SK-N-MC (cell line): ENCODE data around the gene STK32B.

Experiments
- DNase-seq: peaks from one replicate; pipeline ENCODE4 v3.0.0-alpha.2; 2011; ENCODE audit warnings: low read depth, low spot score
- H3K27ac ChIP-seq: fragments of 200-600 bp; sonication (generic); 2 replicates; pipeline ENCODE4 v1.5.1; 2016; ENCODE audit warnings: mixed run types
- H3K36me3 ChIP-seq: fragments of 200-600 bp; sonication (generic); 2 replicates; pipeline ENCODE4 v1.6.1; 2017; ENCODE audit warnings: antibody characterized with exemption, low read length, mixed read lengths; ENCODE audit not compliant: insufficient read depth
- H3K4me3 ChIP-seq: fragments of 200-600 bp; sonication (generic); 2 replicates; pipeline ENCODE4 v1.5.1; 2016
- H3K9ac ChIP-seq: fragments of 200-600 bp; sonication (generic); 2 replicates; pipeline ENCODE4 v1.8.0; 2017; ENCODE audit warnings: mixed run types, mixed read lengths; ENCODE audit not compliant: insufficient read length
- H3K9me3 ChIP-seq: fragments of 200-600 bp; sonication (generic); 2 replicates; pipeline ENCODE4 v1.6.1; 2017; ENCODE audit warnings: low read depth, mild to moderate bottlenecking, antibody characterized with exemption, low read length, moderate library complexity, mixed read lengths
- EZH2 ChIP-seq: fragments of 200-600 bp; sonication (generic); IDR thresholded peaks from one replicate; pipeline ENCODE4 v1.6.1; 2017; ENCODE audit warnings: antibody characterized with exemption
- FOXP2 ChIP-seq: optimal IDR thresholded peaks from 2 replicates; pipeline ENCODE3; 2011; ENCODE audit warnings: mild to moderate bottlenecking, moderate library complexity; ENCODE audit not compliant: insufficient read depth; ENCODE audit errors: extremely low read length, control extremely low read depth
- POLR2AphosphoS5 ChIP-seq: IDR thresholded peaks from 2 replicates; pipeline ENCODE4 v1.6.1; 2012; ENCODE audit warnings: mild to moderate bottlenecking, low read depth, low read length, borderline replicate concordance

STK32B gene

GRCh38 chr4:5067908-5068307 lies 16.6 kb downstream of the STK32B start:
- DNase-seq: no peak
- no peak overlapping the region for H3K27ac ChIP-seq
- no peaks in the 10 kb centered on the region for H3K36me3 ChIP-seq
- no peak overlapping the region for H3K4me3 ChIP-seq
- no peaks in the 10 kb centered on the region for H3K9me3 ChIP-seq
- no peak overlapping the region for H3K9ac ChIP-seq
- no peak for TF ChIP-seq POLR2AphosphoS5
- TF ChIP-seq FOXP2: no peak
- TF ChIP-seq EZH2: no peak

DNA sequence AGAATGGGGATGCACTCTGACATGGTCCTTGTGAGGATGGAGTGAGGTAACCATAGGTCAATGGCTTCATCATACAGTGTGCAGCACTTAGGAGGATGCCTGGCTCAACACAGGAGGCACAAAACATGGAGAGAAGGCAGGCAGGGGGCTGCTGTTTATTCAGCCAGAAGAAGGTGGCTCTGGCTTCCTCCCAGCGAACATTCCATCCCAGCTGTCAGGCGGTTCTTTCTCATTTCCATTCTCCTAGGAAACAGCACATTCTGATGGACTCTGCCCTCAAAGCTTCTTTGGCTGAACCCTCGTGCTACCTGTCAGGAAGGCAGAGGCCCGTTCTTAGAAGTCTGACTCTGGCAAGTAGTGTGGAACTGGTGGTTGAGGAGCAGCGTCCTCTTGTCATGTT lies 18.6 kb downstream of the STK32B start:
- no peaks in the 10 kb centered on the region for H3K36me3 ChIP-seq
- TF ChIP-seq FOXP2: no peak
- TF ChIP-seq EZH2: no peak
- no peak for TF ChIP-seq POLR2AphosphoS5
- no peak overlapping the region for H3K27ac ChIP-seq
- no peaks in the 10 kb centered on the region for H3K9me3 ChIP-seq
- H3K9ac ChIP-seq: no peak overlapping the region
- H3K4me3 ChIP-seq: no peak overlapping the region
- DNase-seq: no peak

DNA sequence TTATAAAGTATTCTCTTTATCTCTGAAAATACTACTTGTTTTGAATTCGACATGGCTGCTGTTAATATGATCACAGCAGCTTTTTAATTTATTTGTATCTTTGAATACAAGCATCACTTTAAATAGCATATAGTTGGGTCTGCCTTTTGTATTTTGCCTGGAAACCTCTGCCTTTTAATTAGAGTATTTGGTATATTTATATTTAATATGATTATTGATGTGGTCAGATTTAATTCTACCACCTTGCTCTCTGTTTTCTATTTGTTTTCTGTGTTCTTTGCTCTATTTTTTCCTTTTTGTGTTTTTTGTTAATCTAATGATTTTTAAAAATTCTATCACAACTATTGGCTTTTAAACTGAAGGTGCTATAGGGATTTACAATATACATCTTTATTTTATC lies 21.7 kb downstream of the STK32B start:
- Histone ChIP-seq H3K9ac (no peak overlapping the region), H3K36me3 (no peaks in the 10 kb centered on the region), H3K9me3 (no peaks in the 10 kb centered on the region), H3K4me3 (no peak overlapping the region), H3K27ac (no peak overlapping the region)
- DNase-seq: no peak
- TF ChIP-seq POLR2AphosphoS5 (no peak), EZH2 (no peak), FOXP2 (no peak)

DNA sequence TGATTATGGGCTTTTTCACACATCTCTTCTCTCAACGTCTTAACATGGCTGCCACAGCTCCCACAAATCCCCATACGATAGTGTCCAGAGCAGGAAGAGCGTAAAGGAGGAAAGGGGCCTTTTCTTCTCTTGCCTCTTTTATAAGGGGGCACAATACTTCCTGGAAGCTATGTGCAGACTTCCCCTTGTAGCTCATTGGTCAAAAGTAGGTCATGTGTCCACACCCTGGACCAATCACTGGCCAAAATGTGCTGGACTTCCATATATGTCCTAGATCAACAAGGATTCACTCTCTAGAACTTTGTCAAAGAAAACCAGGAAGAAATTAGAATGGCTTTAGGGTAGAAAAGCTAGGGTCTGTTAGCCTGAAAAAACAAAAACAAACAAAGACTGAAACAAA lies 26.7 kb downstream of the STK32B start:
- H3K4me3 ChIP-seq: no peak overlapping the region
- no peak overlapping the region for H3K27ac ChIP-seq
- H3K9ac ChIP-seq: no peak overlapping the region
- no peaks in the 10 kb centered on the region for H3K36me3 ChIP-seq
- H3K9me3 ChIP-seq: no peaks in the 10 kb centered on the region
- TF ChIP-seq POLR2AphosphoS5: no peak
- DNase-seq: no peak

DNA sequence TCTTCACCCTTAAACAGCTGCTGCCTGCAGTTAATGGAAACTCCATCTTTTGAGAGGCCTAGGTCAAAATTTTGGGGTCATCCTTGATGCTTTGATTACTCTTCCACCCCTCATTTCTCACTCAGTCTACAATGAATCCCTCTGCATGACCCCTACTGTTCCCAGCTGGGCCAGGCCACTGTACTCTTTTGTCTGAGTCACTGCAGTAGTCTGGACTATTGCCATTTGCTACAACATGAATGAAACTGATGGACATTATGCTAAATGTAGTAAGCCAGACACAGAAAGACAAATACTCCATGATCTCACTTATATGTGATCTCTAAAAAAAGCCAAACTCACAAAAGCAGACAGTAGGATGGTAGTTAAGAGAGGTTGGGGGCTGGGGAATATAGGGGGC lies 28.3 kb downstream of the STK32B start:
- TF ChIP-seq EZH2: no peak
- no peak for TF ChIP-seq POLR2AphosphoS5
- no peak for TF ChIP-seq FOXP2
- DNase-seq: no peak
- Histone ChIP-seq H3K9ac (no peak overlapping the region), H3K36me3 (no peaks in the 10 kb centered on the region), H3K4me3 (no peak overlapping the region), H3K27ac (no peak overlapping the region), H3K9me3 (no peaks in the 10 kb centered on the region)

DNA sequence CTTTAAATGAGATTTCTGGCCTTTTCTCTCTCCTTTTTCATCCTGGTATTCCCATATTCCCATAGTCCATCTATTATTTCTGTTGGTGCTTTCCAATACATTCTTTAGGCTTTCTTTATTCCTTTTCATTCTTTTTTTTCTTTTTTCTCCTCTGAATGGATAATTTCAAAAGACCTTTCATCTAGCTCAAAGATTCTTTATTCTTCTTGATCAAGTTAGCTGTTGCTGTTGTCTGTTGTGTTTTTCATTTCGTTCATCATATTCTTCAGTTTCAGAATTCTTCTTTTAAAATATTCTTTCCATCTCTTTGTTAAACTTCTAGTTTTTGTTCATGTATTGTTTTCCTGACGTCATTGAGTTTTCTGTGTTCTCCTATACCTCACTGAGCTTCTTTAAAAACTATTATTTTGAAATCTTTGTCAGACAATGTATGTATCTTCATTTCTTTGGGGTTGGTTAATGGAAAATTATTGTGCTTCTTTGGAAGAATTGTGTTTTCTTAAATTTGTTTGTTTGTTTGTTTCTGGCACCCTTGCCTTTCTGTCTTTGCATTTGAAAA lies 30.2 kb downstream of the STK32B start:
- Histone ChIP-seq H3K9ac (no peak overlapping the region), H3K27ac (no peak overlapping the region), H3K36me3 (no peaks in the 10 kb centered on the region), H3K4me3 (no peak overlapping the region), H3K9me3 (peaks cover under 1% of the 10 kb centered on the region; the same call in 1 of the 2 replicates)
- no peak for DNase-seq
- TF ChIP-seq POLR2AphosphoS5 (no peak), EZH2 (no peak), FOXP2 (no peak)

DNA sequence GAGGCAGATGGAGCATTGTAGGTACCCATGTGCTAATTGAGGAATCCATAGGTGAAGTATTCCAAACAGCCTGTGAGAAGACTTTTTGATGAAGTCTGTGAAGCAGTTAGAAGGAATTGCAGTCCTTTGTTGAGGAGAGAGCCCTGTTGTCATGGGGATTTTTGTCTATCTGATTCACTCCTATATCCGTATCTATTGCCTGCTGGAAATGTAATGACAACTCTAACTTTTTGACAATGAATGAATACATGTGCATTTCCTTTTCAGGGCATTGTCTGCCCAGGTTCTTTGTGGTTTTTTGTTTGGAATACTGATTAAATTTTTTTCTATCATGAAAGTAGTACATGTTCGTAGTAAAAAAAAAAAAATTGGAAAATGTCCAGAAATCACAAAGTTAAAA lies 31.1 kb downstream of the STK32B start:
- no peak for DNase-seq
- TF ChIP-seq FOXP2 (no peak), POLR2AphosphoS5 (no peak), EZH2 (no peak)
- Histone ChIP-seq H3K36me3 (no peaks in the 10 kb centered on the region), H3K27ac (no peak overlapping the region), H3K4me3 (no peak overlapping the region), H3K9me3 (peaks cover 5% of the 10 kb centered on the region; the same call in 1 of the 2 replicates), H3K9ac (no peak overlapping the region)

- TF ChIP-seq POLR2AphosphoS5 (no peak; the same call in 1 of the 2 replicates), FOXP2 (peak; percentile 11)
- Histone ChIP-seq H3K9ac (peak overlapping the region; percentile 40), H3K27ac (peak overlapping the region; percentile 95), H3K9me3 (peaks cover 5% of the 10 kb centered on the region; the same call in 1 of the 2 replicates), H3K36me3 (no peaks in the 10 kb centered on the region), H3K4me3 (peak overlapping the region; percentile 64)
- peak; percentile 93 for DNase-seq
Observed at GRCh38 chr4:5084911-5085475, 33.7 kb downstream of the STK32B start.

DNA sequence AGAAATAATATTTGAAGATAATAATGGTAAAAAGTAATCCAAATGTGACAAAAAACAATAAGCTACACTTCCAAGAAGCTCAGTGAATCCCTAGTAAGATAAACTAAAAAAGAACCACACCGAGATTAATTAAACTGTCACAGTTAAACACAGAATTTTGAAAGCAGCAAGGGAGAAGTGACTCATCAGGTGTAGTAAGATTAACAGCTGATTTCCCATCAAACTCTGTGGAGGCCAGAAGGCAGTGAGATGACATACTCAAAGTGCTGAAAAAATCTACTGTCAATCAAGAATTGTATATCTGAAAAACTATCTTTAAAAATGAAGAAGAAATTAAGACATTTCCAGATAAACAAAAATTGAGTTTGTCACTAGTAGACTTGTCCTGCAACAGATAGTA lies 35.3 kb downstream of the STK32B start:
- no peak overlapping the region for H3K4me3 ChIP-seq
- no peak for DNase-seq
- peaks cover 5% of the 10 kb centered on the region; the same call in 1 of the 2 replicates for H3K9me3 ChIP-seq
- no peak overlapping the region for H3K27ac ChIP-seq
- TF ChIP-seq POLR2AphosphoS5 (no peak), FOXP2 (no peak), EZH2 (no peak)
- no peaks in the 10 kb centered on the region for H3K36me3 ChIP-seq
- H3K9ac ChIP-seq: no peak overlapping the region
